ENCODE data around the gene MYO18A.

The MYO18A gene

DNA sequence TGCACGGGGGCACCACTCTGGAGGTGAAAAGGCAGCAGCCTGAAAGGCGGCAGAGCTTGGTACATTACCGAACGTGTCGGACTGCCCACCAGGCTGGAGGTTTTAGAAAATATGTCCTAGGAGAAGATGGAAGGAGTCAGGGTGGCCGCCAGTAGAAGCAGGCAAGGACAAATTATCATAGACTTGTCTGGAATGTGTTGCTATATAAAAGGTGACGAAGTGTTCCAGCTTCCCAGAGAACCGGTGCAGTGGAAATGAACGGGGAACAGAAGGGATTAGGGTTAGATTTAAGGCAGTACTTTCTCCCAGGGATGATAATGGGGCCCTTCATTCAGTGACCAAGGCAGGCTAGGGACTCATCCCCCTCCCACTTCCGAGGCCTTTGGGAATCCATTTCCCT is 109.9 kb downstream of the MYO18A start:
- Histone ChIP-seq H3K4me3 (ENCODE audit: low read depth, low read length) (no peak overlapping the region), H3K36me3 (ENCODE audit: control insufficient read depth in 2 of 2, insufficient read depth in 1 of 2, low read length in 2 of 2) (no peaks in the 10 kb centered on the region), H3K4me1 (ENCODE audit: control insufficient read depth, insufficient read depth, low read length) (no peaks in the 10 kb centered on the region), H3K9me3 (ENCODE audit: control insufficient read depth, insufficient read depth, low read depth, low read length) (no peaks in the 10 kb centered on the region), H3K27ac (ENCODE audit: extremely low read depth, low read depth, low read length) (no peak overlapping the region)
- ChIA-PET CTCF (interaction anchor here (0.7 to 1.9 kb wide), 2 partner anchors 46 to 343 kb away, joined by 3 to 8 read pairs; no protein-coding TSS in a partner anchor), POLR2A (no interaction called here)
- TF ChIP-seq MZF1 (tag by site-specific recombination; IDR thresholded peaks at IDR 0.05; ENCODE audit: borderline replicate concordance) (no peak), GLIS1 (tag by site-specific recombination; IDR thresholded peaks at IDR 0.05) (no peak), ZBTB48 (tag by site-specific recombination; IDR thresholded peaks at IDR 0.05) (no peak), ZNF223 (tag by site-specific recombination; IDR thresholded peaks at IDR 0.05) (no peak), ZFP41 (tag by site-specific recombination; IDR thresholded peaks at IDR 0.05; ENCODE audit: borderline replicate concordance) (no peak), ZNF600 (tag by site-specific recombination; IDR thresholded peaks at IDR 0.05) (no peak), ZNF830 (tag by site-specific recombination; IDR thresholded peaks at IDR 0.05; ENCODE audit: low read depth) (no peak), ZNF24 (tag by site-specific recombination; IDR thresholded peaks at IDR 0.05) (no peak), BCL11A (tag by site-specific recombination; IDR thresholded peaks at IDR 0.05; ENCODE audit: low read depth) (no peak), ZNF341 (tag by site-specific recombination; IDR thresholded peaks at IDR 0.05; ENCODE audit: low read depth) (no peak), ZNF426 (tag by site-specific recombination; IDR thresholded peaks at IDR 0.05) (no peak), ZNF169 (tag by site-specific recombination; IDR thresholded peaks at IDR 0.05) (no peak)
- TF ChIP-seq, protein P1, sequence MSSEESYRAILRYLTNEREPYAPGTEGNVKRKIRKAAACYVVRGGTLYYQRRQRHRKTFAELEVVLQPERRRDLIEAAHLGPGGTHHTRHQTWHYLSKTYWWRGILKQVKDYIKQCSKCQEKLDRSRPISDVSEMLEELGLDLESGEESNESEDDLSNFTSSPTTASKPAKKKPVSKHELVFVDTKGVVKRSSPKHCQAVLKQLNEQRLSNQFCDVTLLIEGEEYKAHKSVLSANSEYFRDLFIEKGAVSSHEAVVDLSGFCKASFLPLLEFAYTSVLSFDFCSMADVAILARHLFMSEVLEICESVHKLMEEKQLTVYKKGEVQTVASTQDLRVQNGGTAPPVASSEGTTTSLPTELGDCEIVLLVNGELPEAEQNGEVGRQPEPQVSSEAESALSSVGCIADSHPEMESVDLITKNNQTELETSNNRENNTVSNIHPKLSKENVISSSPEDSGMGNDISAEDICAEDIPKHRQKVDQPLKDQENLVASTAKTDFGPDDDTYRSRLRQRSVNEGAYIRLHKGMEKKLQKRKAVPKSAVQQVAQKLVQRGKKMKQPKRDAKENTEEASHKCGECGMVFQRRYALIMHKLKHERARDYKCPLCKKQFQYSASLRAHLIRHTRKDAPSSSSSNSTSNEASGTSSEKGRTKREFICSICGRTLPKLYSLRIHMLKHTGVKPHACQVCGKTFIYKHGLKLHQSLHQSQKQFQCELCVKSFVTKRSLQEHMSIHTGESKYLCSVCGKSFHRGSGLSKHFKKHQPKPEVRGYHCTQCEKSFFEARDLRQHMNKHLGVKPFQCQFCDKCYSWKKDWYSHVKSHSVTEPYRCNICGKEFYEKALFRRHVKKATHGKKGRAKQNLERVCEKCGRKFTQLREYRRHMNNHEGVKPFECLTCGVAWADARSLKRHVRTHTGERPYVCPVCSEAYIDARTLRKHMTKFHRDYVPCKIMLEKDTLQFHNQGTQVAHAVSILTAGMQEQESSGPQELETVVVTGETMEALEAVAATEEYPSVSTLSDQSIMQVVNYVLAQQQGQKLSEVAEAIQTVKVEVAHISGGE (tag by site-specific recombination; conservative IDR thresholded peaks at IDR 0.05; ENCODE audit: low read depth) = no peak
- TF ChIP-seq, protein P2, sequence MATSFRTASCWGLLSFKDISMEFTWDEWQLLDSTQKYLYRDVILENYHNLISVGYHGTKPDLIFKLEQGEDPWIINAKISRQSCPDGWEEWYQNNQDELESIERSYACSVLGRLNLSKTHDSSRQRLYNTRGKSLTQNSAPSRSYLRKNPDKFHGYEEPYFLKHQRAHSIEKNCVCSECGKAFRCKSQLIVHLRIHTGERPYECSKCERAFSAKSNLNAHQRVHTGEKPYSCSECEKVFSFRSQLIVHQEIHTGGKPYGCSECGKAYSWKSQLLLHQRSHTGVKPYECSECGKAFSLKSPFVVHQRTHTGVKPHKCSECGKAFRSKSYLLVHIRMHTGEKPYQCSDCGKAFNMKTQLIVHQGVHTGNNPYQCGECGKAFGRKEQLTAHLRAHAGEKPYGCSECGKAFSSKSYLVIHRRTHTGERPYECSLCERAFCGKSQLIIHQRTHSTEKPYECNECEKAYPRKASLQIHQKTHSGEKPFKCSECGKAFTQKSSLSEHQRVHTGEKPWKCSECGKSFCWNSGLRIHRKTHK (tag by site-specific recombination; IDR thresholded peaks at IDR 0.05) = no peak
- TF ChIP-seq, protein P3, sequence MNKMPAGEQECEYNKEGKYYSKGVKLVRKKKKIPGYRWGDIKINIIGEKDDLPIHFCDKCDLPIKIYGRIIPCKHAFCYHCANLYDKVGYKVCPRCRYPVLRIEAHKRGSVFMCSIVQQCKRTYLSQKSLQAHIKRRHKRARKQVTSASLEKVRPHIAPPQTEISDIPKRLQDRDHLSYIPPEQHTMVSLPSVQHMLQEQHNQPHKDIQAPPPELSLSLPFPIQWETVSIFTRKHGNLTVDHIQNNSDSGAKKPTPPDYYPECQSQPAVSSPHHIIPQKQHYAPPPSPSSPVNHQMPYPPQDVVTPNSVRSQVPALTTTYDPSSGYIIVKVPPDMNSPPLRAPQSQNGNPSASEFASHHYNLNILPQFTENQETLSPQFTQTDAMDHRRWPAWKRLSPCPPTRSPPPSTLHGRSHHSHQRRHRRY (tag by site-specific recombination; IDR thresholded peaks at IDR 0.05) = no peak
- TF ChIP-seq, protein P4, sequence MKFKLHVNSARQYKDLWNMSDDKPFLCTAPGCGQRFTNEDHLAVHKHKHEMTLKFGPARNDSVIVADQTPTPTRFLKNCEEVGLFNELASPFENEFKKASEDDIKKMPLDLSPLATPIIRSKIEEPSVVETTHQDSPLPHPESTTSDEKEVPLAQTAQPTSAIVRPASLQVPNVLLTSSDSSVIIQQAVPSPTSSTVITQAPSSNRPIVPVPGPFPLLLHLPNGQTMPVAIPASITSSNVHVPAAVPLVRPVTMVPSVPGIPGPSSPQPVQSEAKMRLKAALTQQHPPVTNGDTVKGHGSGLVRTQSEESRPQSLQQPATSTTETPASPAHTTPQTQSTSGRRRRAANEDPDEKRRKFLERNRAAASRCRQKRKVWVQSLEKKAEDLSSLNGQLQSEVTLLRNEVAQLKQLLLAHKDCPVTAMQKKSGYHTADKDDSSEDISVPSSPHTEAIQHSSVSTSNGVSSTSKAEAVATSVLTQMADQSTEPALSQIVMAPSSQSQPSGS (tag by site-specific recombination; IDR thresholded peaks at IDR 0.05; ENCODE audit: low read depth) = no peak

DNA sequence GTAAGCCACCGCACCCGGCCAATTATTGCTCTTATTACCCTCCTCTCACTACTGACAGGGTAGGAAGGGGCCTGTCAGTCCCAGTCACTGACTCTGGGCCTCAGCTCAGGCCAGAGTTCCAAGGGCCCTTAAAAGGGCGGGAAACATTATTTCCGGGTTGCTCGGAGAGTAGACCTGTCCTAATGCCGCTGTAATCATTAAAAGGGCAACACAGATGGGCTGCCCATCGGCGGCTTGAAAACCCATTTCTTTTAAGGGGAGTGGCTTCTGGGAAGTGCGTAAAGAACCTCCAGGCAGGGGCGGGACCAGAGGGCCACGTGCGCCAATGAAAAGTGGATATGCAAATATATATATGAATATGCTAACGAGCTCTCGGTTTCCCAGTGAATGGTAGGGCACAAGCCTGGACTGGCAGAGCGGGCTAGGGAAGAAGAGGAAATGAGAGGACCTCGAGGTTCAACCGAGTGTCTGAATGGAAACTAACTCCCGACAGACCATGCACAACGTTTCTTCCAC is 110.6 kb downstream of the MYO18A start:
- no peaks in the 10 kb centered on the region for H3K36me3 ChIP-seq (ENCODE audit: control insufficient read depth in 2 of 2, insufficient read depth in 1 of 2, low read length in 2 of 2)
- CTCF ChIA-PET = interaction anchor here (1.9 kb wide), 1 partner anchor 47 kb away, joined by 8 read pairs; no protein-coding TSS in a partner anchor

More for the DNA sequence above, 110.6 kb downstream of the MYO18A start:
- POLR2A ChIA-PET = no interaction called here
- TF ChIP-seq MEIS1 (CRISPR knock-in tag; IDR thresholded peaks at IDR 0.05; ENCODE audit: borderline replicate concordance) = no peak
- no peak for TF ChIP-seq ZNF433 (tag by site-specific recombination; IDR thresholded peaks at IDR 0.05; ENCODE audit: low read depth)
- TF ChIP-seq, protein P5, sequence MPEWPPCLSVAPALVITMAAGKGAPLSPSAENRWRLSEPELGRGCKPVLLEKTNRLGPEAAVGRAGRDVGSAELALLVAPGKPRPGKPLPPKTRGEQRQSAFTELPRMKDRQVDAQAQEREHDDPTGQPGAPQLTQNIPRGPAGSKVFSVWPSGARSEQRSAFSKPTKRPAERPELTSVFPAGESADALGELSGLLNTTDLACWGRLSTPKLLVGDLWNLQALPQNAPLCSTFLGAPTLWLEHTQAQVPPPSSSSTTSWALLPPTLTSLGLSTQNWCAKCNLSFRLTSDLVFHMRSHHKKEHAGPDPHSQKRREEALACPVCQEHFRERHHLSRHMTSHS (tag by site-specific recombination; IDR thresholded peaks at IDR 0.05) = no peak
- TF ChIP-seq ZNF302 (tag by site-specific recombination; IDR thresholded peaks at IDR 0.05; ENCODE audit: low read depth) = no peak
- TF ChIP-seq SCRT2 (tag by site-specific recombination; IDR thresholded peaks at IDR 0.05) = no peak
- no peak for TF ChIP-seq ZNF654 (tag by site-specific recombination; IDR thresholded peaks at IDR 0.05; ENCODE audit: low read depth)
- TF ChIP-seq SP7 (tag by site-specific recombination; IDR thresholded peaks at IDR 0.05) = no peak
- no peak for TF ChIP-seq ZNF707 (tag by site-specific recombination; IDR thresholded peaks at IDR 0.05)
- no peaks in the 10 kb centered on the region for H3K4me1 ChIP-seq (ENCODE audit: control insufficient read depth, insufficient read depth, low read length)
- no peak overlapping the region for H3K4me3 ChIP-seq (ENCODE audit: low read depth, low read length)
- no peaks in the 10 kb centered on the region for H3K9me3 ChIP-seq (ENCODE audit: control insufficient read depth, insufficient read depth, low read depth, low read length)
- H3K27ac ChIP-seq (ENCODE audit: extremely low read depth, low read depth, low read length) = no peak overlapping the region

Data from HEK293 (cell line).